Neural progenitor cell (in vitro differentiated cells): ENCODE results near the gene HSPA1B. TPM values are rescaled to one million over a fixed set of nuclear protein-coding genes. Genes with fewer than 3 reads are reported as not detected.

Experiments used
- DNase-seq: peaks from one replicate; pipeline ENCODE4 v3.0.0-alpha.2; 2016; ENCODE audit warnings: low spot score
- H2AFZ ChIP-seq: fragments of 200-600 bp; sonication (generic); replicated peaks from 2 replicates; pipeline ENCODE4 v1.6.1; 2016; ENCODE audit warnings: antibody characterized with exemption
- H3F3A ChIP-seq: fragments of 200-600 bp; sonication (generic); 2 replicates; pipeline ENCODE4 v1.6.1; 2016; ENCODE audit warnings: antibody characterized with exemption, low read depth
- H3K27ac ChIP-seq: fragments of 200-600 bp; sonication (generic); 2 replicates; pipeline ENCODE4 v1.5.1; 2016; ENCODE audit warnings: mild to moderate bottlenecking
- H3K27me3 ChIP-seq: fragments of 200-600 bp; sonication (generic); 2 replicates; pipeline ENCODE4 v1.6.1; 2016; ENCODE audit warnings: mild to moderate bottlenecking, moderate library complexity
- H3K36me3 ChIP-seq: fragments of 200-600 bp; sonication (generic); 2 replicates; pipeline ENCODE4 v1.5.1; 2016
- H3K4me1 ChIP-seq: fragments of 200-600 bp; sonication (generic); 2 replicates; pipeline ENCODE4 v1.6.1; 2016; ENCODE audit warnings: mixed run types
- H3K4me2 ChIP-seq: fragments of 200-600 bp; sonication (generic); 2 replicates; pipeline ENCODE4 v1.6.1; 2016
- H3K4me3 ChIP-seq: fragments of 200-600 bp; sonication (generic); 2 replicates; pipeline ENCODE4 v1.5.1; 2016
- H3K79me2 ChIP-seq: fragments of 200-600 bp; sonication (generic); 2 replicates; pipeline ENCODE4 v1.6.1; 2016; ENCODE audit warnings: low read depth
- H3K9ac ChIP-seq: fragments of 200-600 bp; sonication (generic); 2 replicates; pipeline ENCODE4 v1.6.1; 2016
- H3K9me3 ChIP-seq: fragments of 200-600 bp; sonication (generic); 2 replicates; pipeline ENCODE4 v1.5.1; 2016; ENCODE audit warnings: low read depth
- H4K20me1 ChIP-seq: fragments of 200-600 bp; sonication (generic); 2 replicates; pipeline ENCODE4 v1.6.1; 2016; ENCODE audit warnings: low read depth
- H3K27ac Mint-ChIP-seq: 3 replicates; pipeline ENCODE4 v1.8.0; 2021; ENCODE audit warnings: mixed read lengths
- H3K27me3 Mint-ChIP-seq: 2 replicates; pipeline ENCODE4 v1.8.0; 2022; ENCODE audit warnings: low read depth, mild to moderate bottlenecking, inconsistent platforms, moderate library complexity, mixed read lengths; ENCODE audit not compliant: insufficient read depth
- H3K36me3 Mint-ChIP-seq: 3 replicates; pipeline ENCODE4 v1.8.0; 2021; ENCODE audit warnings: mixed read lengths
- H3K4me1 Mint-ChIP-seq: 3 replicates; pipeline ENCODE4 v1.8.0; 2021; ENCODE audit warnings: mixed read lengths
- H3K4me3 Mint-ChIP-seq: 3 replicates; pipeline ENCODE4 v1.8.0; 2021; ENCODE audit warnings: mild to moderate bottlenecking, moderate library complexity, mixed read lengths
- H3K9me3 Mint-ChIP-seq: 3 replicates; pipeline ENCODE4 v1.8.0; 2020; ENCODE audit warnings: mixed read lengths
- CTCF ChIP-seq: fragments of 200-600 bp; sonication (generic); IDR thresholded peaks from 2 replicates; pipeline ENCODE4 v1.5.1; 2017; ENCODE audit warnings: antibody characterized with exemption, mild to moderate bottlenecking
- EZH2 ChIP-seq: fragments of 200-600 bp; sonication (generic); IDR thresholded peaks from 2 replicates; pipeline ENCODE4 v1.6.1; 2017; ENCODE audit warnings: antibody characterized with exemption, mild to moderate bottlenecking, moderate library complexity
- EZH2phosphoT487 ChIP-seq: fragments of 200-600 bp; sonication (generic); IDR thresholded peaks from 2 replicates; pipeline ENCODE4 v1.6.1; 2017; ENCODE audit warnings: antibody characterized with exemption
- total RNA-seq: library from RNA; depleted of rRNA; stranded (reverse); fragments of >200 nt; gene quantifications from 2 replicates; pipeline ENCODE4 v1.2.3, GENCODE V29; 2015; ENCODE audit warnings: low replicate concordance

The HSPA1B gene
- total RNA-seq, 1 donor from 2014 or later, result 35.3 TPM

- Mint-ChIP-seq H3K36me3 (peaks cover 17% of the 10 kb centered on the region), H3K4me1 (no peaks in the 10 kb centered on the region), H3K27ac (no peak overlapping the region), H3K4me3 (no peak overlapping the region), H3K9me3 (no peaks in the 10 kb centered on the region), H3K27me3 (peaks cover 2% of the 10 kb centered on the region)
- H3K79me2 ChIP-seq, result no peaks in the 10 kb centered on the region
- no peak overlapping the region for H3K27ac ChIP-seq
- no peaks in the 10 kb centered on the region for H4K20me1 ChIP-seq
- H3K9me3 ChIP-seq, result no peaks in the 10 kb centered on the region
- H3K27me3 ChIP-seq, result no peaks in the 10 kb centered on the region
- DNase-seq, result no peak
- no peak for TF ChIP-seq CTCF
- TF ChIP-seq EZH2, result no peak
- no peak for TF ChIP-seq EZH2phosphoT487
- no peak overlapping the region for H3K4me3 ChIP-seq
- peaks cover 9% of the 10 kb centered on the region for H3F3A ChIP-seq
- H3K4me1 ChIP-seq, result no peaks in the 10 kb centered on the region
- no peak overlapping the region for H3K4me2 ChIP-seq
- no peaks in the 10 kb centered on the region for H3K36me3 ChIP-seq
- no peak overlapping the region for H3K9ac ChIP-seq
- no peak overlapping the region for H2AFZ ChIP-seq
These were observed 49.6 kb downstream of the HSPA1B start for GRCh38 chr6:31877125-31877650.

GRCh38 chr6:31877651-31878161 lies 50.2 kb downstream of the HSPA1B start:
- no peak overlapping the region for H3K27ac Mint-ChIP-seq
- H3K27ac ChIP-seq, result no peak overlapping the region
- H3K9me3 Mint-ChIP-seq, result no peaks in the 10 kb centered on the region
- H3K4me2 ChIP-seq, result no peak overlapping the region
- H3K9me3 ChIP-seq, result no peaks in the 10 kb centered on the region
- H3K27me3 Mint-ChIP-seq, result peaks cover 4% of the 10 kb centered on the region
- no peak overlapping the region for H3K4me3 Mint-ChIP-seq
- peaks cover 9% of the 10 kb centered on the region for H3F3A ChIP-seq
- H3K27me3 ChIP-seq, result no peaks in the 10 kb centered on the region
- no peaks in the 10 kb centered on the region for H3K4me1 Mint-ChIP-seq
- H3K4me1 ChIP-seq, result no peaks in the 10 kb centered on the region
- peaks cover 20% of the 10 kb centered on the region for H3K36me3 Mint-ChIP-seq
- no peak overlapping the region for H3K4me3 ChIP-seq
- no peaks in the 10 kb centered on the region for H4K20me1 ChIP-seq
- no peak overlapping the region for H3K9ac ChIP-seq
- H2AFZ ChIP-seq, result no peak overlapping the region
- no peaks in the 10 kb centered on the region for H3K79me2 ChIP-seq
- DNase-seq, result no peak
- H3K36me3 ChIP-seq, result no peaks in the 10 kb centered on the region
- no peak for TF ChIP-seq CTCF
- TF ChIP-seq EZH2, result no peak
- TF ChIP-seq EZH2phosphoT487, result no peak

- Histone ChIP-seq H3K9me3 (no peaks in the 10 kb centered on the region), H3K27me3 (no peaks in the 10 kb centered on the region), H3K4me3 (no peak overlapping the region), H4K20me1 (no peaks in the 10 kb centered on the region), H2AFZ (no peak overlapping the region), H3K27ac (no peak overlapping the region), H3K36me3 (no peaks in the 10 kb centered on the region), H3K4me1 (no peaks in the 10 kb centered on the region), H3K79me2 (no peaks in the 10 kb centered on the region), H3K9ac (no peak overlapping the region), H3K4me2 (no peak overlapping the region), H3F3A (peaks cover 9% of the 10 kb centered on the region)
- TF ChIP-seq CTCF, result no peak
- no peak for TF ChIP-seq EZH2
- TF ChIP-seq EZH2phosphoT487, result no peak
- H3K27me3 Mint-ChIP-seq, result peaks cover 5% of the 10 kb centered on the region
- no peaks in the 10 kb centered on the region for H3K4me1 Mint-ChIP-seq
- H3K27ac Mint-ChIP-seq, result no peak overlapping the region
- H3K4me3 Mint-ChIP-seq, result no peak overlapping the region
- no peaks in the 10 kb centered on the region for H3K9me3 Mint-ChIP-seq
- peaks cover 20% of the 10 kb centered on the region for H3K36me3 Mint-ChIP-seq
- no peak for DNase-seq
These were observed 50.7 kb downstream of the HSPA1B start for GRCh38 chr6:31878222-31878621.
